Small intestine (tissue), 7 donors: Measurements from ENCODE around the gene GOLIM4. TPM values are rescaled to one million over a fixed set of nuclear protein-coding genes. Genes with fewer than 3 reads are reported as not detected.
"Not testable (repeated sequence)": the region's sequence is repeated elsewhere in the genome, so short reads cannot be mapped to it uniquely, and the experiment has no call there.

Source experiments
- DNase-seq, 2 donors: peaks; one replicate each; pipeline versions ENCODE4 v3.0.0 to v3.0.0-alpha.2; 2013
- FAIRE-seq: peaks from 2 replicates; lab custom pipeline; 2012; peaks lifted over from hg19 to GRCh38; lab: Jason Lieb, UNC
- H3K27ac ChIP-seq, 3 donors: one replicate each; pipeline ENCODE4 v1.5.1; 2013; ENCODE audit warnings: low read length in 2 of 3, mild to moderate bottlenecking in 2 of 3, control low read depth in 1 of 3, inconsistent platforms in 1 of 3, low read depth in 1 of 3, moderate library complexity in 1 of 3
- H3K27me3 ChIP-seq, 3 donors: one replicate each; pipeline ENCODE4 v1.6.1; 2013; ENCODE audit warnings: low read length in 3 of 3, inconsistent platforms in 1 of 3; ENCODE audit not compliant: control insufficient read depth in 3 of 3, insufficient read depth in 3 of 3
- H3K36me3 ChIP-seq, 3 donors: one replicate each; pipeline ENCODE4 v1.6.1; 2013; ENCODE audit warnings: low read length in 3 of 3, inconsistent platforms in 1 of 3, low read depth in 1 of 3, mild to moderate bottlenecking in 1 of 3, moderate library complexity in 1 of 3; ENCODE audit not compliant: control insufficient read depth in 3 of 3, insufficient read depth in 2 of 3
- H3K4me1 ChIP-seq, 3 donors: one replicate each; pipeline ENCODE4 v1.6.1; 2013; ENCODE audit warnings: low read length in 2 of 3, inconsistent platforms in 1 of 3, low read depth in 1 of 3, mild to moderate bottlenecking in 1 of 3, moderate library complexity in 1 of 3; ENCODE audit not compliant: control insufficient read depth in 3 of 3, insufficient read depth in 2 of 3
- H3K4me3 ChIP-seq, 3 donors: one replicate each; pipeline ENCODE4 v1.5.1; 2013; ENCODE audit warnings: low read length in 3 of 3, control low read depth in 1 of 3, inconsistent platforms in 1 of 3, low read depth in 1 of 3, mild to moderate bottlenecking in 1 of 3, moderate library complexity in 1 of 3
- H3K9me3 ChIP-seq, 2 donors: one replicate each; pipeline ENCODE4 v1.6.1; 2013; ENCODE audit warnings: low read depth in 1 of 2, low read length in 1 of 2; ENCODE audit not compliant: control insufficient read depth in 2 of 2, insufficient read depth in 1 of 2
- WGBS, 3 donors: extraction: QIAGEN DNeasy Blood & Tissue Kit; methylation state at CpG; one replicate each; pipeline ENCODE4 v1.1.7; 2013; 5-methylcytosine and 5-hydroxymethylcytosine counted together
- polyA plus RNA-seq, 4 donors: library from polyadenylated mRNA; stranded (reverse) in 3 of 4; unstranded in 1 of 4; fragments of 200-250 nt in 3 of 4; fragments of 120-200 nt in 1 of 4; gene quantifications; one replicate each; pipeline versions ENCODE4 v1.2.1 to v1.2.3, GENCODE V29; 2013
- donor health status: healthy with polysubstance abuse.
- donor health status: control.
- donor health status: control.
- donor health status: Bipolar disorder and iron deficiency.
- donor health status: healthy.

Gene GOLIM4
- polyA plus RNA-seq, 4 donors = 23.2 to 130 (median 45.9) TPM

GRCh38 chr3:168062679-168063078, 33.0 kb downstream of the GOLIM4 start:
- H3K9me3 ChIP-seq = peaks cover 0 to 10% of the 10 kb centered on the region in 2 donors
- peaks cover 0 to 4% (median 0%) of the 10 kb centered on the region in 3 donors for H3K36me3 ChIP-seq
- DNase-seq = no peak
- no peaks in the 10 kb centered on the region for H3K27me3 ChIP-seq
- H3K4me3 ChIP-seq = no peak overlapping the region
- 64 to 79% (median 65%) methylated on average over 6 of the region's 6 CpGs for WGBS, 3 donors
- no peak overlapping the region for H3K27ac ChIP-seq
- no peak for FAIRE-seq
- H3K4me1 ChIP-seq = peaks cover 2 to 17% (median 8%) of the 10 kb centered on the region in 3 donors

DNA sequence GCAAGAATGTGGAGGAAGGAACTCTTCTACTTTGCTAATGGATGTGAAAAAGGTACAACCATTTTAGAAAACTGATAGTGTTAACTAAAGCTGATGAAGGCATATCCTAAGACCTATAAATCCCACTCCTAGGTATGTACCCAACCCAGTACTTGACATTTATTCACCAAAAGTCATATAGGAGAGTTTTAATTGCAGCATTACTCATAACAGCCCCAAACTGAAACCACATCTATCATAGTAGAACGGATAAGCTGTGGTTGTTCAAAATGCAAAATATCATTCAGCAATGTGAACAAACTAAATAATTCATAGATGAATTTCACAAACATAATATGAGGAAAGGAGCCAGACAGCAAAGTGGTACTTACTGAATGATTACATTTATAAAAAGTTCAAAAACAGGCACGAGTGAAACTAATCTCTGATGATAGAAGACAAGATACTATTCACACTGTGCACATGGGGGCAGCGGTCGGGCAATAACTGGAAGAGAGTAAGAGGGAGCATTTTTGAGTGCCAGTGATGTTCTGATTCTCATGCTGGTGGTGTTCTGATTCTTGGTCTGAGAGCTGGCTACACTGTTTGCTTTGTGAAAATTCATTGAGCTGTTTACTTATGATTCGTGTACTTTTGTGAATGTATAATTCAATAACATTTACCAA, 34.3 kb downstream of the GOLIM4 start:
- Histone ChIP-seq H3K27ac (no peak overlapping the region), H3K27me3 (no peaks in the 10 kb centered on the region), H3K4me1 (peaks cover 2 to 23% (median 8%) of the 10 kb centered on the region in 3 donors), H3K36me3 (peaks cover 0 to 4% (median 0%) of the 10 kb centered on the region in 3 donors), H3K9me3 (peaks cover 0 to 20% of the 10 kb centered on the region in 2 donors), H3K4me3 (no peak overlapping the region)
- DNase-seq = no peak
- no peak for FAIRE-seq
- WGBS, 3 donors = 36 to 55% (median 43%) methylated on average over 5 of the region's 5 CpGs

GRCh38 chr3:168060317-168060716, 35.4 kb downstream of the GOLIM4 start:
- no peaks in the 10 kb centered on the region for H3K27me3 ChIP-seq
- peaks cover 0 to 31% of the 10 kb centered on the region in 2 donors for H3K9me3 ChIP-seq
- H3K36me3 ChIP-seq = peaks cover 0 to 9% (median 0%) of the 10 kb centered on the region in 3 donors
- 81 to 93% (median 91%) methylated on average over 3 of the region's 3 CpGs for WGBS, 3 donors
- H3K4me3 ChIP-seq = no peak overlapping the region
- DNase-seq (no peak), FAIRE-seq (no peak)
- H3K4me1 ChIP-seq = peaks cover 4 to 23% (median 8%) of the 10 kb centered on the region in 3 donors
- no peak overlapping the region for H3K27ac ChIP-seq

DNA sequence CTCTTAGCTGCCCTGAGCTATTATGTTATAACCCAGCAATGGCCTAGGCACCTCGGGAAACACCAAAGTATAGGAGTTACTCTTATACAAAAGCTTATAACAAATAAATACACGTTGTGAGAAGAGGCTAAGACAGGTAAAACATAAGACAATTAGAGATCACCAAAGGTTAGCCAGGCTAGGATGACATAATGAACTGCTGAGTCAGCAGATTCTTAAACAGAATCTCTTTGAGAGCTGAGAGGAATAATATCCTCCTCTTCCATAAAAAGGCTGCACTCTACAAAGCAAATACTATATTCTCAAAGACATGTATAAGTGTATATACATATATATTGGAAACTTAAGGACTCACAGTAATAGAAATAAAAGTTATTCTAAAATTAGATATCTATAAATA, 37.2 kb downstream of the GOLIM4 start:
- no peak for DNase-seq
- no peak overlapping the region for H3K4me3 ChIP-seq
- no peak for FAIRE-seq
- peaks cover 4 to 33% (median 10%) of the 10 kb centered on the region in 3 donors for H3K4me1 ChIP-seq
- peaks cover 0 to 43% of the 10 kb centered on the region in 2 donors for H3K9me3 ChIP-seq
- H3K27ac ChIP-seq = no peak overlapping the region
- H3K36me3 ChIP-seq = peaks cover 0 to 7% (median 0%) of the 10 kb centered on the region in 3 donors
- WGBS, 3 donors = 64 to 83% (median 66%) methylated on average over 2 of the region's 2 CpGs
- H3K27me3 ChIP-seq = no peaks in the 10 kb centered on the region

DNA sequence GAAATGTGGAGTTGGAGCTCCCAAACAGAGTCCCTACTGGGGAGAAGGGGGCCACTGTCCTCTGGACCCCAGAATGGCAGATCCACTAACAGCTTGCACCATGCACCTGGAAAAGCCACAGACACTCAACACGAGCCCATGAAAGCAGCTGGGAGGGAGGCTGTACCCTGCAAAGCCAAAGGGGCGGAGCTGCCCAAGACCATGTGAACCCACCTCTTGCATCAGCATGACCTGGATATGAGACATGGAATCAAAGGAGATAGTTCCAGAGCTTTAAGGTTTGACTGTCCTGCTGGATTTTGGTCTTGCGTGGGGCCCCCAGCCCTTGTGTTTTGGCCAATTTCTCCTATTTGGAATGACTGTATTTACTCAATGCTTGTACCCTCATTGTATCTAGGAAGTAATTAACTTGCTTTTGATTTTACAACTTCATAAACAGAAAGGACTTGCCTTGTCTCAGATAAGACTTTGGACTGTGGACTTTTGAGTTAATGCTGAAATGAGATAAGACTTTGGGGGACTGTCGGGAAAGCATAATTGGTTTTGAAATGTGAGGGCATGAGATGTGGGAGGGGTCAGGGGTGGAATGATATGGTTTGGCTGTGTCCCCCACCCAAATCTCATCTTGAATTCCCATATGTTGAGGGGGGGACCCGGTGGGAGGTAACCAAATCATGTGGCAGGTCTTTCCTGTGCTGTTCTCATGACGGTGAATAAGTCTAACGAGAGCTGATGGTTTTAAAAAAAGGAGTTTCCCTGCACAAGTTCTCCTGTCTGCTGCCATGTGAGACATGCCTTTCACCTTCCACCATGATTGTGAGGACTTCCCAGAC, 39.1 kb downstream of the GOLIM4 start:
- Histone ChIP-seq H3K4me1 (peaks cover 4 to 41% (median 12%) of the 10 kb centered on the region in 3 donors), H3K27ac (peak overlapping the region; percentile 65 to 82 (median 73)), H3K9me3 (peaks cover 0 to 43% of the 10 kb centered on the region in 2 donors)
- not testable (repeated sequence) for H3K27me3 ChIP-seq, H3K36me3 ChIP-seq, H3K4me3 ChIP-seq, FAIRE-seq
- peak; percentile 83 for DNase-seq
- WGBS, 3 donors = 17 to 66% (median 42%) methylated on average over 7 of the region's 7 CpGs

- DNase-seq (no peak), FAIRE-seq (no peak)
- Histone ChIP-seq H3K4me1 (peaks cover 10 to 55% (median 13%) of the 10 kb centered on the region in 3 donors), H3K9me3 (peaks cover 0 to 34% of the 10 kb centered on the region in 2 donors), H3K4me3 (no peak overlapping the region), H3K27me3 (no peaks in the 10 kb centered on the region), H3K27ac (no peak overlapping the region), H3K36me3 (peaks cover 0 to 4% (median 0%) of the 10 kb centered on the region in 3 donors)
- WGBS, 3 donors = 89 to 96% (median 92%) methylated on average over 5 of the region's 5 CpGs
These were observed 41.3 kb downstream of the GOLIM4 start for GRCh38 chr3:168054447-168054846.

GRCh38 chr3:168053115-168053514, 42.6 kb downstream of the GOLIM4 start:
- DNase-seq (no peak), FAIRE-seq (no peak)
- Histone ChIP-seq H3K36me3 (peaks cover 0 to 4% (median 0%) of the 10 kb centered on the region in 3 donors), H3K27me3 (no peaks in the 10 kb centered on the region), H3K4me1 (peaks cover 10 to 55% (median 13%) of the 10 kb centered on the region in 3 donors), H3K27ac (no peak overlapping the region), H3K9me3 (peaks cover 0 to 34% of the 10 kb centered on the region in 2 donors), H3K4me3 (no peak overlapping the region)
- 26 to 48% (median 37%) methylated on average over 2 of the region's 2 CpGs for WGBS, 3 donors

DNA sequence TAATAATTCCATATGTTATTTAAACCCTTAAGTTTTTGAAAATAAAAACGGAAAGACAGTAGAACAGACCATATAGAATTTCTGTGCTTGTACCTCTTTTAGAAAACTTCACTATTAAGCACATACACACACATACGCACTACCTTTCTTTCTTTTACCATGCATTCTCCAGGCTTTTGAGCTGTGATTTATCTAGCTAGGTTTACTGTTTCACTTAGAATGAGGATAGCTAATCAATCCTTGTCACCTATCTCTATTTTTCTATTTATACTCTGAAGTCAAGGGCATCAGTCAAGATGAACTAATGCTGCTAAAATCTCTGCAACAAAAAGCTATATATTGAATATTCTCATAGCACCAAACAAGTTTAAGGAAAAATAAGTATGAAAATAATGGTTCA, 43.2 kb downstream of the GOLIM4 start:
- FAIRE-seq (no peak), DNase-seq (no peak)
- H3K27ac ChIP-seq = peak overlapping the region in 1 of 3 donors; percentile 75
- WGBS, 3 donors = 51 to 74% (median 70%) methylated on average over 2 of the region's 2 CpGs
- H3K4me3 ChIP-seq = no peak overlapping the region
- peaks cover 0 to 4% (median 0%) of the 10 kb centered on the region in 3 donors for H3K36me3 ChIP-seq
- peaks cover 10 to 54% (median 13%) of the 10 kb centered on the region in 3 donors for H3K4me1 ChIP-seq
- H3K27me3 ChIP-seq = no peaks in the 10 kb centered on the region
- peaks cover 0 to 31% of the 10 kb centered on the region in 2 donors for H3K9me3 ChIP-seq
